Measurements from ENCODE around the gene TMEM50A. TPM values are rescaled to one million over a fixed set of nuclear protein-coding genes. Genes with fewer than 3 reads are reported as not detected.

Gene TMEM50A
- total and polyA plus RNA-seq, 2 of the 13 experiments (the other 11 are each of a cell fraction or from before 2014, with no cell fraction given): 51.2 to 61.2 TPM

DNA sequence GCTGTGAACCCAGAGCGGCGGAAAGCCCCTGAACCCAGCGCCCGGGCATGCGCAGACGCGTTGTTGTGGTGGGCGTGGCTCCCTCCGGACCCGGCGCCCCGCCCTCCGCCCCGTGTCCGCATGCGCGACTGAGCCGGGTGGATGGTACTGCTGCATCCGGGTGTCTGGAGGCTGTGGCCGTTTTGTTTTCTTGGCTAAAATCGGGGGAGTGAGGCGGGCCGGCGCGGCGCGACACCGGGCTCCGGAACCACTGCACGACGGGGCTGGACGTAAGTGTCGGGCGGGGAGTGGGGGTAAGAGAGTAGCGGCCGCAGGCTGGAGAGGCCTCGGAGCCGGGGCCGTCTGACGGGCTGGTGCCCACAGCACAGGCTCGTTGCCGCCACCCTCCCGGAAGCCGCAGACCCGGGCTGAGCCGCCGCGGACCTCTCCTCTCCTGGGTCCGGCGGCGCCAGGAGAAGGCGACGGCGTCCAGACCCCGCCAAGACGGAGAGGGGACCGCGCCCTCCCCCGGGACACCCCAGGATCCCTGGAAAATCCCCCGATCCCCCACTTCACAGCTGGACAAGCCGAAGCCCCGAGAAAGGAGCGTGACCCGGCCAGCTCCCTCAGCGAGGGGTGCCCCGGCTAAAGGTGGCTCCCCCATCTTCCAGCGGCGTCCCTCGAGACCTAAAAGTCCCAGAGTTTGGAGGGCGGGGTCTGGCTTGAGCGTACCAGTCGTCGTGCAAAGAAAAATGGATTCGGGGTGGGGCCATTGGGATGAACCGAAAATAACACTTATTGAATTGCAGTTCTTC, at the start of gene TMEM50A (continued):
- TF ChIP-seq, protein P1, sequence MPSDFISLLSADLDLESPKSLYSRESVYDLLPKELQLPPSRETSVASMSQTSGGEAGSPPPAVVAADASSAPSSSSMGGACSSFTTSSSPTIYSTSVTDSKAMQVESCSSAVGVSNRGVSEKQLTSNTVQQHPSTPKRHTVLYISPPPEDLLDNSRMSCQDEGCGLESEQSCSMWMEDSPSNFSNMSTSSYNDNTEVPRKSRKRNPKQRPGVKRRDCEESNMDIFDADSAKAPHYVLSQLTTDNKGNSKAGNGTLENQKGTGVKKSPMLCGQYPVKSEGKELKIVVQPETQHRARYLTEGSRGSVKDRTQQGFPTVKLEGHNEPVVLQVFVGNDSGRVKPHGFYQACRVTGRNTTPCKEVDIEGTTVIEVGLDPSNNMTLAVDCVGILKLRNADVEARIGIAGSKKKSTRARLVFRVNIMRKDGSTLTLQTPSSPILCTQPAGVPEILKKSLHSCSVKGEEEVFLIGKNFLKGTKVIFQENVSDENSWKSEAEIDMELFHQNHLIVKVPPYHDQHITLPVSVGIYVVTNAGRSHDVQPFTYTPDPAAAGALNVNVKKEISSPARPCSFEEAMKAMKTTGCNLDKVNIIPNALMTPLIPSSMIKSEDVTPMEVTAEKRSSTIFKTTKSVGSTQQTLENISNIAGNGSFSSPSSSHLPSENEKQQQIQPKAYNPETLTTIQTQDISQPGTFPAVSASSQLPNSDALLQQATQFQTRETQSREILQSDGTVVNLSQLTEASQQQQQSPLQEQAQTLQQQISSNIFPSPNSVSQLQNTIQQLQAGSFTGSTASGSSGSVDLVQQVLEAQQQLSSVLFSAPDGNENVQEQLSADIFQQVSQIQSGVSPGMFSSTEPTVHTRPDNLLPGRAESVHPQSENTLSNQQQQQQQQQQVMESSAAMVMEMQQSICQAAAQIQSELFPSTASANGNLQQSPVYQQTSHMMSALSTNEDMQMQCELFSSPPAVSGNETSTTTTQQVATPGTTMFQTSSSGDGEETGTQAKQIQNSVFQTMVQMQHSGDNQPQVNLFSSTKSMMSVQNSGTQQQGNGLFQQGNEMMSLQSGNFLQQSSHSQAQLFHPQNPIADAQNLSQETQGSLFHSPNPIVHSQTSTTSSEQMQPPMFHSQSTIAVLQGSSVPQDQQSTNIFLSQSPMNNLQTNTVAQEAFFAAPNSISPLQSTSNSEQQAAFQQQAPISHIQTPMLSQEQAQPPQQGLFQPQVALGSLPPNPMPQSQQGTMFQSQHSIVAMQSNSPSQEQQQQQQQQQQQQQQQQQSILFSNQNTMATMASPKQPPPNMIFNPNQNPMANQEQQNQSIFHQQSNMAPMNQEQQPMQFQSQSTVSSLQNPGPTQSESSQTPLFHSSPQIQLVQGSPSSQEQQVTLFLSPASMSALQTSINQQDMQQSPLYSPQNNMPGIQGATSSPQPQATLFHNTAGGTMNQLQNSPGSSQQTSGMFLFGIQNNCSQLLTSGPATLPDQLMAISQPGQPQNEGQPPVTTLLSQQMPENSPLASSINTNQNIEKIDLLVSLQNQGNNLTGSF (CRISPR knock-in tag; IDR thresholded peaks at IDR 0.05): no peak
- TF ChIP-seq FOSL1 (CRISPR knock-in tag; IDR thresholded peaks at IDR 0.05; ENCODE audit: borderline replicate concordance): no peak
- TF ChIP-seq, protein P2, sequence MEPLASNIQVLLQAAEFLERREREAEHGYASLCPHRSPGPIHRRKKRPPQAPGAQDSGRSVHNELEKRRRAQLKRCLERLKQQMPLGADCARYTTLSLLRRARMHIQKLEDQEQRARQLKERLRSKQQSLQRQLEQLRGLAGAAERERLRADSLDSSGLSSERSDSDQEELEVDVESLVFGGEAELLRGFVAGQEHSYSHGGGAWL (CRISPR knock-in tag; IDR thresholded peaks at IDR 0.05): 0 out of 2 replicates have a peak, but pooled peaks have one; percentile 72
- no peak for TF ChIP-seq HHEX (CRISPR knock-in tag; IDR thresholded peaks at IDR 0.05)
- TF ChIP-seq ATRX (CRISPR knock-in tag; IDR thresholded peaks at IDR 0.05; ENCODE audit: borderline replicate concordance): no peak
- no peak for TF ChIP-seq ZNF468 (CRISPR knock-in tag; IDR thresholded peaks at IDR 0.05)
- peak; percentile 45; the same call in 1 of the 2 replicates for TF ChIP-seq ZNF605 (CRISPR knock-in tag; IDR thresholded peaks at IDR 0.05)
- no peak for TF ChIP-seq SUZ12 (IDR thresholded peaks at IDR 0.05; ENCODE audit: low read depth, low read length)
- no peak; the same call in 1 of the 2 replicates for TF ChIP-seq POGZ (CRISPR knock-in tag; IDR thresholded peaks at IDR 0.05)
- TF ChIP-seq ZNF724P (CRISPR knock-in tag; IDR thresholded peaks at IDR 0.05; ENCODE audit: borderline replicate concordance): no peak
- TF ChIP-seq ELF4 (CRISPR knock-in tag; IDR thresholded peaks at IDR 0.05; ENCODE audit: borderline replicate concordance): no peak
- TF ChIP-seq CAMTA2 (CRISPR knock-in tag; IDR thresholded peaks at IDR 0.05; ENCODE audit: borderline replicate concordance): peak; percentile 84; the same call in 1 of the 2 replicates
- no peak for TF ChIP-seq TCF7L2 (IDR thresholded peaks at IDR 0.05; ENCODE audit: low read depth, low read length)
- no peak for TF ChIP-seq CEBPG (CRISPR knock-in tag; IDR thresholded peaks at IDR 0.05)
- TF ChIP-seq, protein P3, sequence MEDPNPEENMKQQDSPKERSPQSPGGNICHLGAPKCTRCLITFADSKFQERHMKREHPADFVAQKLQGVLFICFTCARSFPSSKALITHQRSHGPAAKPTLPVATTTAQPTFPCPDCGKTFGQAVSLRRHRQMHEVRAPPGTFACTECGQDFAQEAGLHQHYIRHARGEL (CRISPR knock-in tag; IDR thresholded peaks at IDR 0.05): no peak
- 0 out of 2 replicates have a peak, but pooled peaks have one; percentile 62 for TF ChIP-seq KDM3A (CRISPR knock-in tag; IDR thresholded peaks at IDR 0.05; ENCODE audit: low read depth)
- no peak for TF ChIP-seq XRCC5 (optimal IDR thresholded peaks at IDR 0.05; ENCODE audit: low read length)
- TF ChIP-seq MEIS1 (CRISPR knock-in tag; IDR thresholded peaks at IDR 0.05; ENCODE audit: borderline replicate concordance): no peak
